GM18520 (cell line): ENCODE results near the gene ADNP2.

ENCODE experiments used
- ATAC-seq: cut with Tn5 transposase; IDR thresholded peaks from one replicate; pipeline ENCODE4 v1.9.1; 2021; ENCODE audit not compliant: unreplicated experiment

The ADNP2 gene

GRCh38 chr18:80108739-80109675 lies at the start of gene ADNP2:
ADNP2 (plus strand) TSS chr18:80109262; CDS start chr18:80117543, 8,281 bp downstream.
- ATAC-seq = peak; percentile 51

GRCh38 chr18:80059945-80060344 lies 49.1 kb upstream of the ADNP2 start:
- no peak for ATAC-seq

- ATAC-seq = no peak
Measured at GRCh38 chr18:80065705-80066104, 43.4 kb upstream of the ADNP2 start.

- no peak for ATAC-seq
Measured at GRCh38 chr18:80067321-80067720, 41.7 kb upstream of the ADNP2 start.

- ATAC-seq = no peak
Measured at GRCh38 chr18:80067897-80068296, 41.2 kb upstream of the ADNP2 start.

GRCh38 chr18:80068571-80069272 lies 40.3 kb upstream of the ADNP2 start:
- ATAC-seq = no peak

GRCh38 chr18:80070825-80071224 lies 38.2 kb upstream of the ADNP2 start:
- ATAC-seq = no peak

- ATAC-seq = no peak
Measured at GRCh38 chr18:80074183-80074582, 34.9 kb upstream of the ADNP2 start.

GRCh38 chr18:80074697-80075096 lies 34.4 kb upstream of the ADNP2 start:
- no peak for ATAC-seq

GRCh38 chr18:80075940-80076339 lies 33.1 kb upstream of the ADNP2 start:
- ATAC-seq = no peak

- no peak for ATAC-seq
Measured at GRCh38 chr18:80076379-80076778, 32.7 kb upstream of the ADNP2 start.

GRCh38 chr18:80077873-80078272 lies 31.2 kb upstream of the ADNP2 start:
- ATAC-seq = no peak

GRCh38 chr18:80086281-80086680 lies 22.8 kb upstream of the ADNP2 start:
- no peak for ATAC-seq

GRCh38 chr18:80088036-80088435 lies 21.0 kb upstream of the ADNP2 start:
- no peak for ATAC-seq

- no peak for ATAC-seq
Measured at GRCh38 chr18:80088823-80089222, 20.2 kb upstream of the ADNP2 start.

- ATAC-seq = no peak
Measured at GRCh38 chr18:80095414-80095813, 13.6 kb upstream of the ADNP2 start.

GRCh38 chr18:80096032-80096565 lies 13.0 kb upstream of the ADNP2 start:
- no peak for ATAC-seq

GRCh38 chr18:80097201-80097600 lies 11.9 kb upstream of the ADNP2 start:
- ATAC-seq = no peak

GRCh38 chr18:80103231-80103630 lies 5.8 kb upstream of the ADNP2 start:
- no peak for ATAC-seq

- ATAC-seq = no peak
Measured at GRCh38 chr18:80104364-80104779, 4.7 kb upstream of the ADNP2 start.

- ATAC-seq = peak; percentile 34
Measured at GRCh38 chr18:80105369-80106167, 3.5 kb upstream of the ADNP2 start.
